Coronary artery (tissue), 2 donors: ENCODE results near the gene DUSP15.

Source experiments
- DNase-seq: peaks from one replicate; pipeline ENCODE4 v3.0.0-alpha.2; 2017; ENCODE audit warnings: low spot score
- H3K27ac ChIP-seq, 2 donors: fragments of 200-600 bp; sonication (generic); one replicate each; pipeline ENCODE4 v1.5.1; 2016 to 2019
- H3K4me3 ChIP-seq: fragments of 200-600 bp; sonication (generic); 2 replicates; pipeline ENCODE4 v1.5.1; 2016; ENCODE audit warnings: mild to moderate bottlenecking, moderate library complexity
- TF ChIP-seq, protein P1 (sequence below): fragments of 200-600 bp; sonication (generic); IDR thresholded peaks from one replicate; pipeline ENCODE4 v1.5.1; 2019; ENCODE audit warnings: antibody characterized with exemption

The DUSP15 gene

DNA sequence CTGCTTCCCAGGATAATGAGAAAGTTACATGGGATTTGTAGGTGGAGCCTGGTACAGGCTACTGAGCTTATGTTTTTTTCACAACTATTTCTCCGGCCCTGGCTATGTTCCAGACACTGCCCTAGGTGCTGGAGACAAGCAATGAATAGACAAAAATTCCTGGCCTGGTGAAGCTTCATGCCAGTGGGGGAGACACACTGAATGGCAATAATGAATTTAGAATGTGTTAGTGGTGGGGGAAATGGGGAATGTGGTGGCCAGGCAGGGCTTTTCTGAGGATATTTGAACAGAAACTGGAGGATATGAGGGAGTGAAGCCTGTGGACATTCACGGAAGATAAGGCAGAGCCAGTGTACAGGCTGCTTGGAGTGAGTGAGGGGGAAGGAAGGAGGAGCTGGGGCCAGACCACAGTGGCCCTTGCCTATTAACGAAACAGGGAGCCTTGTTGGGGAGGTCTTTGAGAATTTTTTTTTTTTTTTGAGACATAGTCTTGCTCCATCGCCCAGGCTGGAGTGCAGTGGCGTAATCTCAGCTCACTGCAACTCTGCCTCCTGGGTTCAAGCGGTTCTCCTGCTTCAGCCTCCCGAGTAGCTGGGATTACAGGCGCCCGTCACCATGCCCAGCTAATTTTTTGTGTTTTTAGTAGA lies 31.6 kb downstream of the DUSP15 start:
- Histone ChIP-seq H3K27ac (peak overlapping the region; percentile 85 to 95), H3K4me3 (no peak overlapping the region)
- no peak for DNase-seq
- TF ChIP-seq, protein P1, sequence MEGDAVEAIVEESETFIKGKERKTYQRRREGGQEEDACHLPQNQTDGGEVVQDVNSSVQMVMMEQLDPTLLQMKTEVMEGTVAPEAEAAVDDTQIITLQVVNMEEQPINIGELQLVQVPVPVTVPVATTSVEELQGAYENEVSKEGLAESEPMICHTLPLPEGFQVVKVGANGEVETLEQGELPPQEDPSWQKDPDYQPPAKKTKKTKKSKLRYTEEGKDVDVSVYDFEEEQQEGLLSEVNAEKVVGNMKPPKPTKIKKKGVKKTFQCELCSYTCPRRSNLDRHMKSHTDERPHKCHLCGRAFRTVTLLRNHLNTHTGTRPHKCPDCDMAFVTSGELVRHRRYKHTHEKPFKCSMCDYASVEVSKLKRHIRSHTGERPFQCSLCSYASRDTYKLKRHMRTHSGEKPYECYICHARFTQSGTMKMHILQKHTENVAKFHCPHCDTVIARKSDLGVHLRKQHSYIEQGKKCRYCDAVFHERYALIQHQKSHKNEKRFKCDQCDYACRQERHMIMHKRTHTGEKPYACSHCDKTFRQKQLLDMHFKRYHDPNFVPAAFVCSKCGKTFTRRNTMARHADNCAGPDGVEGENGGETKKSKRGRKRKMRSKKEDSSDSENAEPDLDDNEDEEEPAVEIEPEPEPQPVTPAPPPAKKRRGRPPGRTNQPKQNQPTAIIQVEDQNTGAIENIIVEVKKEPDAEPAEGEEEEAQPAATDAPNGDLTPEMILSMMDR, result no peak

DNA sequence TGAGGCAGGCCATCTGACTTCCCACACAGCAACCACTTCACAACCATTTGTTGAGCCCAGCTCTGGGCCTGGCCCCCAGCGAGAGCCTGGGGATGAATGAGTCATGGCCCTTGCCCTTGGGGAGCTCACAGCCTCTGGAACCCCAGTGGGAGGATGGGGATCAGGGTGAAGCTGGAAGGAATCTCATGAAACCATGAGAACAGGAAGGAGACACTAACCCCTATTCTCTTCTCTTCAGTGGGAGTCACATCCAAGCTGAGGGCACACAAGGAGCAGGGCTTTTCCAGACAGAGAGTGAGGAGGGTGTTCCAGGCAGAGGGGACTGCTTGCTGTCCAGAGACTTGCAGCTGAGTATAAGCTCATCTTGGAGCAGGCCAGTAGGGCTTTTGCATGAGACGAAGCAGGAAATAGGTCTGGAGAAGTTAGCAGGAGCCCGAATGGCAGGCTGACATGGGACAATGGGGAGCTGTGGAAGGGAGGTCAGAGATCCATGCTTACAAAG lies 32.4 kb downstream of the DUSP15 start:
- peak overlapping the region; percentile 40 to 95 for H3K27ac ChIP-seq
- no peak for DNase-seq
- TF ChIP-seq, protein P1, result no peak
- H3K4me3 ChIP-seq, result no peak overlapping the region

DNA sequence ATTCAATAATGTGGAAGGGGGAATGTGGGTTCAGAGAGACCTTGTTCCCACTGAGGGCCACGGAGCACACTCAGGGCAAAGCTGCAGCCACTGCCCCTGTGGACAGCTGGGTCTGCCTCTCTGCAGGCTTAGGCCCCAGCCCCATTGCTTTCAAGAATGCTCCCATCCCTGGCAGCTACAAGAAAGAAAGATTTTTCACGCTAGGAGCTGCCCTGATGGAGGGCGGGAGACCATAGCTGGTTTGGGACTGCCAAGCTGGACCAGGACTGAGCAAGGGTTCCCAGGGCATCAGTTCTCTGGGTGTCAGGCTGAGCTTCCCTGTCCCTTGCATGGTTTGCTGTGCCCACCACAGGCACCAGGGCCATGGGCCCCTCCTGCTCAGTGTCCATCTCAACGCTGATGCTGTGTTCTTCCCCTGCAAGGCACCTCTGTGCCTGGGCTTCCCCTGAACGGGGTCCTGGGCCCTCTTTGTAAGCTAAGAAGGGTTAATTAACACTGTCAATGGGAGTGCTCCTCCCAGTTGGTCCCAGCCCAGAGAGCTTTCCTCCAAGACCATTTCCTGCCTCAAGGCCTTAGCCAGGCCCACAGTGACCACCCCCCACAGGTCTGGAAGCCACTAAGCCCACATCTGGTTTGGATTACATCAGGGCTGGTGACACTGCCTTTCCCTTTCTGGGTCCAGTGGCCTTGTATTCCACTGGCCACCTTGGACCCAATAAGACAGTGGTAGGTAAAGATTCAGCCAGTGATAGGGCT lies 33.3 kb downstream of the DUSP15 start:
- DNase-seq, result no peak
- TF ChIP-seq, protein P1, result no peak
- H3K27ac ChIP-seq, result peak overlapping the region; percentile 40 to 95
- no peak overlapping the region for H3K4me3 ChIP-seq

DNA sequence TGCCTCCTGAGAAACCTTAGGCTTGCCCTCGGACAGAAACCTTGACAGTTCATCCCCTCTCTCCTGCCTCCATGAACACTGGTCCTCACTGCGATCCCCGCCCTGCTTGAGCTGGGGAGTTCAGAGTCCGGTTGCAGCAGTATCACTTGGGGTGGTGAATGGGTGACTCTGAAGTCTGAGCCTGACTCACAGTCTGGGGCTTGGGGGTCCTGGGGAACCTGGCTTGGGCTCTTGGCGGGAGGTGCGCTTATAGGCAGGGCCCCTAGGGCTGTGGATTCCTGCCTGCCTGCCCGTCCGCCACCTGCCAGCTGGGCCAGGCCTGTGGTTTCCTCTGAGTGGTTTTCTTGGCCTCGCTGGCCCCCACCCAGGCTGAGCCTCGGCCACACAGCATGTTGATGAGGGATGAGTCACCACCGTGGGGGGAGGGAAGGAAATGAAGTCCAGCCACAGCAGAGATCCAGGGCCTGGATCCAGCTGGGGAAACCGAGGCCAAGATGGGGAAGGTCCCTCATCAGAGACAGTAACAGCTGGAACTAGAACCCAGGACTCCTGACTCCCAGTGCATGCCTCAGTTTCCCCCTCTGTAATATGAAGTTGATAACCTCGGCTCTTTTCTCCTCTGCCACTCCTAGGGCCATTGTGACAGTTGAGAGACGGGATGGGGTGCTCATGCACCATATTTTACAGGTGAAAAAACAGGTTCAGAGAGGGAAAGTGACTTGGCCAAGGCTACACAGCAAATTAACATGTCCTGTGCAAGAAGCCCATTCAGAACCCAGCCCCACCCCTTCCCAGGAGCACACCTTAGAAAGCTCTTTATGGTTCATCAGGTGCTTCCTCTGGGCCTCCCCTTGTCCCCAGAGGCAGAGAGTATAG lies 34.1 kb downstream of the DUSP15 start:
- TF ChIP-seq, protein P1, result no peak
- H3K4me3 ChIP-seq, result no peak overlapping the region
- H3K27ac ChIP-seq, result peak overlapping the region; percentile 54 to 95
- DNase-seq, result peak; percentile 93

DNA sequence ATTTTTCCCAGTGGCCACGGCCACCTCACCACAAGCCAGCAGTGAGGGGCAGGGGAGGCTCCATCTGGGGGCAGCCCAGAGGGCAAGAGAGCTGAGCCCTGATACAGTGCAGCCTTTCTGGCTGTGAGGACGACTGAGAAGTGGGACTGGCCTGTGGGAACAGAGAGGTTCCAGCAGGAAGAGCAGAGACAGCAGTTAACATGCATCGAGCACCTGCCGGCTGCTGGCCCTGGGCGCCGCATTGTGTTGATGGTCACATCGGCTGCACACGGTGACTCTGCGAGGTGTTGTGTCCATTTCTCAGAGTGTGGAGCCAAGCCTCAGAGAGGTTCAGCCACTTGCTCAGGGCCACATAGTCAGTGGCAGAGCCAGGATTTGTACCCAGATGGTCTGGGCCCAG lies 34.8 kb downstream of the DUSP15 start:
- peak overlapping the region; percentile 54 to 95 for H3K27ac ChIP-seq
- TF ChIP-seq, protein P1, result no peak
- no peak for DNase-seq
- H3K4me3 ChIP-seq, result no peak overlapping the region

DNA sequence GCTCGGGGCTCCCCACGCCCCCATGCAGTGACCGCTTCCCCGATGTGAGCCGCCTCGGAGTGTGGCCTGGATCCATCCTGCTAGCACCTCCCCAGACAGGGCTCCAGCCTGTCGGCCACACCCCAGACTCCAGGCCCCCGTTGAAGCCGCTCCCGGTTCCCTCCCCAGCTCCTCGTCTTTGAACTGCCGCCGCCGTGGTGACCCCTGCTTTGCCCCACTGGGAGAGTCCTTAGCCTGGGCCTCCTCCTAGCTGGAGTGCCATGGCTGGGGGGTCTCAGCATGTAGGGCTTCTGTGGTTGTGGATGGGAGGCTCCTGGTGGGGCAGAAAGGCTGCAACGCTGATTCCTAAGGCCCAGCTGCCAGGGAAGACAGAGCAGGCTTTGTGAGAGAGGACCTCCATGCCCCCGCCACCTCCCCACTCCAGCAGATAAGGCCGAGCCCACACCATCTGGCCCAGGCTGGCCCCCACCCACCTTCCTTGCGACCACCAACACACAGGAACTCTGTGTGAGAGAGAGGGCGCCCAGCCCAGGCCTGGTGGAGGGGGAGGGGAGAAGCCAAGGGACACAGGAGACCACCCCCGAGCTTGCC lies 36.3 kb downstream of the DUSP15 start:
- TF ChIP-seq, protein P1, result no peak
- no peak for DNase-seq
- Histone ChIP-seq H3K27ac (peak overlapping the region in 1 of 2 donors; percentile 60), H3K4me3 (no peak overlapping the region)
